HepG2 (cell line): ENCODE measurements around the gene TBC1D10B. TPM values are rescaled to one million over a fixed set of nuclear protein-coding genes. Genes with fewer than 3 reads are reported as not detected.

ENCODE experiments used
- AKNA ChIP-seq: sonication (generic); formaldehyde crosslinking; IDR thresholded peaks from 2 replicates; pipeline ENCODE4 v1.4.0; 2020; ENCODE audit warnings: missing genetic modification reagents, borderline replicate concordance
- IRX3 ChIP-seq: sonication (generic); formaldehyde crosslinking; IDR thresholded peaks from 2 replicates; pipeline ENCODE4 v1.8.1; 2023; ENCODE audit warnings: mild to moderate bottlenecking, low read depth, missing genetic modification reagents, borderline replicate concordance
- MTF1 ChIP-seq: sonication (generic); formaldehyde crosslinking; IDR thresholded peaks from 2 replicates; pipeline ENCODE4 v1.5.0; 2020; ENCODE audit warnings: missing genetic modification reagents
- NKX3-1 ChIP-seq: sonication (generic); formaldehyde crosslinking; IDR thresholded peaks from 2 replicates; pipeline ENCODE4 v1.5.0; 2020; ENCODE audit warnings: missing genetic modification reagents
- SATB2 ChIP-seq: sonication (generic); formaldehyde crosslinking; IDR thresholded peaks from 2 replicates; pipeline ENCODE4 v1.5.0; 2020; ENCODE audit warnings: missing genetic modification reagents
- U2AF2 ChIP-seq: fragments of 200-400 bp; formaldehyde crosslinking; IDR thresholded peaks from 2 replicates; pipeline ENCODE4 v1.6.1; 2017; ENCODE audit warnings: low read depth, mild to moderate bottlenecking, low read length
- ZMYM3 ChIP-seq: sonication (generic); formaldehyde crosslinking; IDR thresholded peaks from 2 replicates; pipeline ENCODE4 v1.5.1; 2020; ENCODE audit warnings: mild to moderate bottlenecking, missing genetic modification reagents
- ZNF275 ChIP-seq: sonication (generic); formaldehyde crosslinking; IDR thresholded peaks from 2 replicates; pipeline ENCODE4 v1.8.0; 2022; ENCODE audit warnings: missing genetic modification reagents, mild to moderate bottlenecking, inconsistent platforms, borderline replicate concordance
- ZNF296 ChIP-seq: sonication (generic); formaldehyde crosslinking; conservative IDR thresholded peaks from 2 replicates; pipeline ENCODE4 v1.5.0; 2020; ENCODE audit warnings: mild to moderate bottlenecking, missing genetic modification reagents
- ZNF451 ChIP-seq: sonication (generic); formaldehyde crosslinking; IDR thresholded peaks from 2 replicates; pipeline ENCODE4 v1.5.0; 2020; ENCODE audit warnings: mild to moderate bottlenecking, missing genetic modification reagents
- ZNF678 ChIP-seq: sonication (generic); formaldehyde crosslinking; IDR thresholded peaks from 2 replicates; pipeline ENCODE4 v1.4.0; 2020; ENCODE audit warnings: mild to moderate bottlenecking, missing genetic modification reagents
- ZZZ3 ChIP-seq: sonication (generic); formaldehyde crosslinking; IDR thresholded peaks from 2 replicates; pipeline ENCODE4 v1.4.0; 2020; ENCODE audit warnings: missing genetic modification reagents, mild to moderate bottlenecking, borderline replicate concordance
- polyA plus RNA-seq, 8 experiments: library from polyadenylated mRNA; depleted of rRNA in 3 of 8; stranded (reverse) in 7 of 8; unstranded in 1 of 8; fragments of >200 nt; fragmentation: Illumina TruSeq in 4 of 8; extraction: Trizol in 4 of 8; gene quantifications; 2 replicates each; pipeline versions ENCODE4 v1.2.1 to v1.2.3, GENCODE V29; 2011 to 2016; ENCODE audit warnings: low read depth in 4 of 8, missing spikeins in 1 of 8, mixed read lengths in 1 of 8; ENCODE audit not compliant: insufficient read depth in 1 of 8
- total RNA-seq, 5 experiments: library from RNA; depleted of rRNA; stranded (reverse); fragments of >200 nt; fragmentation: Illumina TruSeq; extraction: Trizol; gene quantifications; 2 replicates each; pipeline ENCODE4 v1.2.3, GENCODE V29; 2016; ENCODE audit warnings: low read depth in 1 of 5
- TF ChIP-seq, protein P1 (sequence below): IDR thresholded peaks from 2 replicates; pipeline ENCODE4 v1.6.1; 2016
- TF ChIP-seq, protein P2 (sequence below): sonication (generic); formaldehyde crosslinking; conservative IDR thresholded peaks from 2 replicates; pipeline ENCODE4 v1.4.0; 2020; ENCODE audit warnings: mild to moderate bottlenecking, missing genetic modification reagents, moderate library complexity
- TF ChIP-seq, protein P3 (sequence below): sonication (generic); formaldehyde crosslinking; IDR thresholded peaks from 2 replicates; pipeline ENCODE4 v1.8.1; 2023; ENCODE audit warnings: missing genetic modification reagents, inconsistent platforms, borderline replicate concordance

The TBC1D10B gene
- total and polyA plus RNA-seq, 2 of the 13 experiments (the other 11 are each of a cell fraction or from before 2014, with no cell fraction given) = 15.7 to 24.8 TPM

DNA sequence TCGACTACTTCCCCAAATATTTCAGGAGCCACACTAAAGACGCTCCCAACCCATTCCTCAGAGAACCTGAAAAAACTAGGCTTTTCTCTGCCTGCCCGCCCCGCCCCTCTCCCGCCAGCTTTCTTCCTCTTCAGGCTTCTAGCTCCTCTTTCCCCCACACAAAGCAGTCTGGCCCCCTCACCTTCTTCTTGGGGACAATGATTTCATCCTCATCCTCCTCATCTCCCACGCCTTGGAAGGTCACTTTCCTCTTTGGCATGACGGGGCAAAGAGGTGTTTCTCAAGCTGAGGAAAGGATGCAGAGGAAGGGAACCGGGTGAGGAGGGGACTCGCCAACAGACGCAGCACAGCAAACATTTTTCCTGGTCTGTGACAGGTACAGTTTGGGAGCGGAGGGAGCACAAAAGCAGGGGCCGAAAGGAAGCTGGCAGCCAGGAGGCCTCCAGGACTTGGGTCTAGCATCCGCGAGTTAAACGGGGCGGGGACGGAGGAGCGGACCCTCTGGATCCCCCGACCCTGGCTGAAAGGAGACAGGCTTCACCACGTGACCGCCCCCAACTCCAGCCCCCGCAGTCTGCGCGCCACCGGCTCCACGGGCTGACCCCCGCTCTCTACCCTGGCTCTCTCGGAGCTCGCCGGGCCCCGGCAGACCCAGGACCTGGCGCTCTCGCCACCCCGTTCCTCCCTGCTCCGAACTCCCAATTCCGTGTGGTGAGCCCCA is 15.7 kb downstream of the TBC1D10B start (continued):
- TF ChIP-seq, protein P1, sequence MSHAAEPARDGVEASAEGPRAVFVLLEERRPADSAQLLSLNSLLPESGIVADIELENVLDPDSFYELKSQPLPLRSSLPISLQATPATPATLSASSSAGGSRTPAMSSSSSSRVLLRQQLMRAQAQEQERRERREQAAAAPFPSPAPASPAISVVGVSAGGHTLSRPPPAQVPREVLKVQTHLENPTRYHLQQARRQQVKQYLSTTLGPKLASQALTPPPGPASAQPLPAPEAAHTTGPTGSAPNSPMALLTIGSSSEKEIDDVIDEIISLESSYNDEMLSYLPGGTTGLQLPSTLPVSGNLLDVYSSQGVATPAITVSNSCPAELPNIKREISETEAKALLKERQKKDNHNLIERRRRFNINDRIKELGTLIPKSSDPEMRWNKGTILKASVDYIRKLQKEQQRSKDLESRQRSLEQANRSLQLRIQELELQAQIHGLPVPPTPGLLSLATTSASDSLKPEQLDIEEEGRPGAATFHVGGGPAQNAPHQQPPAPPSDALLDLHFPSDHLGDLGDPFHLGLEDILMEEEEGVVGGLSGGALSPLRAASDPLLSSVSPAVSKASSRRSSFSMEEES = no peak
- TF ChIP-seq, protein P2, sequence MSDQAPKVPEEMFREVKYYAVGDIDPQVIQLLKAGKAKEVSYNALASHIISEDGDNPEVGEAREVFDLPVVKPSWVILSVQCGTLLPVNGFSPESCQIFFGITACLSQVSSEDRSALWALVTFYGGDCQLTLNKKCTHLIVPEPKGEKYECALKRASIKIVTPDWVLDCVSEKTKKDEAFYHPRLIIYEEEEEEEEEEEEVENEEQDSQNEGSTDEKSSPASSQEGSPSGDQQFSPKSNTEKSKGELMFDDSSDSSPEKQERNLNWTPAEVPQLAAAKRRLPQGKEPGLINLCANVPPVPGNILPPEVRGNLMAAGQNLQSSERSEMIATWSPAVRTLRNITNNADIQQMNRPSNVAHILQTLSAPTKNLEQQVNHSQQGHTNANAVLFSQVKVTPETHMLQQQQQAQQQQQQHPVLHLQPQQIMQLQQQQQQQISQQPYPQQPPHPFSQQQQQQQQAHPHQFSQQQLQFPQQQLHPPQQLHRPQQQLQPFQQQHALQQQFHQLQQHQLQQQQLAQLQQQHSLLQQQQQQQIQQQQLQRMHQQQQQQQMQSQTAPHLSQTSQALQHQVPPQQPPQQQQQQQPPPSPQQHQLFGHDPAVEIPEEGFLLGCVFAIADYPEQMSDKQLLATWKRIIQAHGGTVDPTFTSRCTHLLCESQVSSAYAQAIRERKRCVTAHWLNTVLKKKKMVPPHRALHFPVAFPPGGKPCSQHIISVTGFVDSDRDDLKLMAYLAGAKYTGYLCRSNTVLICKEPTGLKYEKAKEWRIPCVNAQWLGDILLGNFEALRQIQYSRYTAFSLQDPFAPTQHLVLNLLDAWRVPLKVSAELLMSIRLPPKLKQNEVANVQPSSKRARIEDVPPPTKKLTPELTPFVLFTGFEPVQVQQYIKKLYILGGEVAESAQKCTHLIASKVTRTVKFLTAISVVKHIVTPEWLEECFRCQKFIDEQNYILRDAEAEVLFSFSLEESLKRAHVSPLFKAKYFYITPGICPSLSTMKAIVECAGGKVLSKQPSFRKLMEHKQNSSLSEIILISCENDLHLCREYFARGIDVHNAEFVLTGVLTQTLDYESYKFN (CRISPR knock-in tag) = no peak
- TF ChIP-seq ZNF296 (no peak), ZNF451 (0 out of 2 replicates have a peak, but pooled peaks have one; percentile 70), ZNF678 (CRISPR knock-in tag) (no peak), SATB2 (CRISPR knock-in tag) (no peak), AKNA (no peak), MTF1 (CRISPR knock-in tag) (no peak), NKX3-1 (no peak), ZMYM3 (no peak), U2AF2 (no peak), IRX3 (CRISPR knock-in tag) (peak; percentile 89), ZNF275 (CRISPR knock-in tag) (no peak; the same call in 1 of the 2 replicates), ZZZ3 (no peak)
- TF ChIP-seq, protein P3, sequence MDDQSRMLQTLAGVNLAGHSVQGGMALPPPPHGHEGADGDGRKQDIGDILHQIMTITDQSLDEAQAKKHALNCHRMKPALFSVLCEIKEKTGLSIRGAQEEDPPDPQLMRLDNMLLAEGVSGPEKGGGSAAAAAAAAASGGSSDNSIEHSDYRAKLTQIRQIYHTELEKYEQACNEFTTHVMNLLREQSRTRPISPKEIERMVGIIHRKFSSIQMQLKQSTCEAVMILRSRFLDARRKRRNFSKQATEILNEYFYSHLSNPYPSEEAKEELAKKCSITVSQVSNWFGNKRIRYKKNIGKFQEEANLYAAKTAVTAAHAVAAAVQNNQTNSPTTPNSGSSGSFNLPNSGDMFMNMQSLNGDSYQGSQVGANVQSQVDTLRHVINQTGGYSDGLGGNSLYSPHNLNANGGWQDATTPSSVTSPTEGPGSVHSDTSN (CRISPR knock-in tag) = no peak
